Stimulated activated naive CD8-positive, alpha-beta T cell treated with anti-CD3 and anti-CD28 coated beads, Interleukin-15, Interleukin-2, amounts not matched to agents 100 ng/mL and 50 ng/mL, for 24 hours (primary cell): ENCODE data around the gene OR6C70.
"Not testable (repeated sequence)": the region's sequence is repeated elsewhere in the genome, so short reads cannot be mapped to it uniquely, and the experiment has no call there.

Experiments
- H3K27ac Mint-ChIP-seq: one replicate; pipeline ENCODE4 v1.8.0; 2021; ENCODE audit warnings: mild to moderate bottlenecking, mixed read lengths
- H3K27me3 Mint-ChIP-seq: one replicate; pipeline ENCODE4 v1.8.0; 2021; ENCODE audit warnings: mixed read lengths
- H3K36me3 Mint-ChIP-seq: one replicate; pipeline ENCODE4 v1.8.0; 2021; ENCODE audit warnings: low read depth, mixed read lengths
- H3K4me1 Mint-ChIP-seq: one replicate; pipeline ENCODE4 v1.8.0; 2021; ENCODE audit warnings: low read depth, mixed read lengths
- H3K4me3 Mint-ChIP-seq: one replicate; pipeline ENCODE4 v1.8.0; 2021; ENCODE audit warnings: mild to moderate bottlenecking, mixed read lengths
- H3K9me3 Mint-ChIP-seq: one replicate; pipeline ENCODE4 v1.8.0; 2021; ENCODE audit warnings: mixed read lengths

The OR6C70 gene

DNA sequence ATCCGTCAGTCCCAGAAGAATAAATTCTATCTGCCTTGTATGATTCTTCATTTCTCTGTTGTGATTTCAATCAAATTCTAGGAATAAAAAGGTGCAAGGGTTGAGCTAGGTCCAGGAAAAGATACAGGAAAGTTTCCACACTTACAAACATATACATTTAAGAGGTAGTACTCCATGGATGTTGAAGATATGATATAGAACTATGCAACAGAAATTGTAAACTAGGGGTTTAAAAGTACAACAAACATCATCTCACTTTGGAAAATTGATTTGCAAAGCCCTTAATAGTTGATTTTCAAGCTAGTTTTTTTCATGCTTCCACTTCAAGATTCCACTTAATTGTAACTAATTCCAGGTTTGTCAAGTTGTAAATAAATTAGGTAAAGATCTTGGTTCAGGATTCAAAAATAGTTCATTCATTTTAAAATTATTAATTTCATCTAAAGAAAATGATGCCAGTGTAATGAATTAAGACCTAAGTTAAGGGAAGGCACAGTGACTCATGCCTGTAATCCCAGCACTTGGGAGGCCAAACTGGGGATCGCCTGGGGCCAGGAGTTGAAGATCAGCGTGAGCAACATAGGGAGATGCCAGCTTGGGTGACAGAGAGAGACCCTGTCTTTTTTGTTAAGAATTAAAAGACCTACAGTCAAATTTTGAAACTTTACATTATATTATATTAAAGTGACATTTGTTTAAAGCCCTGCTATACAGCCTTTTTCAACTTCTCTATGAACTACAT, at the start of gene OR6C70:
TSS of gene OR6C70 (minus strand) at position 51 of the 742 bp plus-strand sequence. CDS start at position 51, 0 bp downstream.
- no peaks in the 10 kb centered on the region for H3K36me3 Mint-ChIP-seq
- H3K4me1 Mint-ChIP-seq: no peaks in the 10 kb centered on the region
- H3K9me3 Mint-ChIP-seq: no peaks in the 10 kb centered on the region
- no peak within 1 kb of the TSS for H3K27ac Mint-ChIP-seq
- H3K27me3 Mint-ChIP-seq: peaks cover 16% of the 10 kb centered on the region
- no peak within 1 kb of the TSS for H3K4me3 Mint-ChIP-seq

DNA sequence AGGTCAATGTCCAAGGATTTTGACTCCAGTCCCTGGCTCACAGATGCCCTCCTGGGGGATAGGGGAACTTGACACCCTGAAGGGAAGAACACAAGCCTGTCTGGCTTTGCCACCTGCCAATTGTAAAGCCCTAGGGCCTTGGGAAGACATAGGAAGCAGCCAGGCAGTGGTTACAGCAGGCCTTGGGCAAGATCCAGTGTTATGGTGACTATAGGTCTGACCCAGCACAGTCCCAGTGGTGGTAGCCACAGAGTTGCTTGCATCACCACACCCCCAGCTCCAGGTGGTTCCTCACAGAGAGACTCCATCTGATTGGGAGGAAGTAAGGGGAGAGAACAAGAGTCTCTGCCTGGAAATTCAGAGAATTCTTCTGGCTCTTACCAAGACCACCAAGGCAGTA, 46.5 kb upstream of the OR6C70 start:
- Mint-ChIP-seq H3K27me3 (peaks cover 42% of the 10 kb centered on the region), H3K9me3 (peaks cover 7% of the 10 kb centered on the region), H3K4me1 (no peaks in the 10 kb centered on the region), H3K36me3 (no peaks in the 10 kb centered on the region), H3K4me3 (no peak overlapping the region), H3K27ac (no peak overlapping the region)

DNA sequence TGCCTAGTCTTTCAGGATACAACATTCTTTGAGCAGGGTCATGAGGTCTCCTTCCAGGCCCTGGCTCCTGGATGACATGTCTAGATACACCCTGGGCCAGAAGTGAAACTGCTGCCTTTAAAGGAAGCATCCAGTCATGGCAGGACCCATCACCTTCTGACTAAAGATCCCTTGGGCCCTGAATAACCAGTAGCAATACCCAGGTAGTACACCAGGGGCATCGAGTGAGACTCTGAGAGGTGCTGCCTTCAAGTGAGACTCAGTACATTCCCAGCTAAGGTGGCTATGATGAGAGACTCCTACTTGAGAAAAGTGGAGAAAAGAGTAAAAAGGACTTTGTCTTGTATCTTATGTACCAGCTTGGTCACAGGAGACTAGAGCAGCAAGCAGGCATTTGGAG, 45.8 kb upstream of the OR6C70 start:
- H3K4me3 Mint-ChIP-seq: no peak overlapping the region
- no peaks in the 10 kb centered on the region for H3K4me1 Mint-ChIP-seq

DNA sequence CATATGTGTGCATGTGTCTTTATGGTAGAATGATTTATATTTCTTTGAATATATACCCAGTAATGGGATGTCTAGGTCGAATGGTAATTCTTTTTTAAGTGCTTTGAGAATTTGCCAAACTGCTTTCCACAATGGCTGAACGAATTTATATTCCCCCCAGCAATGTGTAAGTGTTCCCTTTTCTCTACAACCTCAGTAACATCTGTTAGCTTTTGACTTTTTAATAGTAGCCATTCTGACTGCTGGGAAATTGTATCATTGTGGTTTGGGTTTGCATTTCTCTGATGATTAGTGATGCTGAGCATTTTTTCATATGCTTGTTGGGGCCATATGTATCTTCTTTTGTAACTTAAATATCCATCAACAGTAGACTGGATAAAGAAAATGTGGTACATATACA, 31.7 kb upstream of the OR6C70 start:
- H3K4me3 Mint-ChIP-seq: no peak overlapping the region
- H3K27ac Mint-ChIP-seq: no peak overlapping the region
- peaks cover 6% of the 10 kb centered on the region for H3K27me3 Mint-ChIP-seq
- no peaks in the 10 kb centered on the region for H3K4me1 Mint-ChIP-seq
- H3K9me3 Mint-ChIP-seq: no peaks in the 10 kb centered on the region
- H3K36me3 Mint-ChIP-seq: no peaks in the 10 kb centered on the region

More for the DNA sequence above, 45.8 kb upstream of the OR6C70 start:
- Mint-ChIP-seq H3K9me3 (peaks cover 7% of the 10 kb centered on the region), H3K27ac (no peak overlapping the region), H3K36me3 (no peaks in the 10 kb centered on the region), H3K27me3 (peaks cover 42% of the 10 kb centered on the region)

DNA sequence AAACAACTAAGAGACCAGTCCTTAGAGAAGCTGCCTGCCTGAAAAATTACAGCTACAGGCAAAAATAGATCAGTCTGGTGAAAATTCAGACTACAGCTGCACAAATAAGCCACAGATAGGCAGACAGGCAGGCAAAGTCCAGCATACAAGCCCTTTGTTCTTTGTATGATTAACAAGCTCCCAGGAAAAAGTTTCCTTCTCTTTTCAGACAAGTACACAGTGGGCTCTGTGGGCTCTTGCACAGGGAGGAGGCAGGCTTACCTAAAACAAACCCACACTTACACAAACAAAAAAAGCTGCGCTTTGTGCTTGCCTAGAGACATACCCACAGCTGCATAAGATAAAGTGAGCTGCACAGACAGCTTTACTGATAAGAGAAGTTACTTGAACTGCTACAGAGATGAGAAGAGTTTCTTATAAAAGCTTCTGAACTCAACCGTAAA, 29.9 kb upstream of the OR6C70 start:
- Mint-ChIP-seq H3K27ac (no peak overlapping the region), H3K36me3 (no peaks in the 10 kb centered on the region), H3K9me3 (no peaks in the 10 kb centered on the region), H3K27me3 (peaks cover 14% of the 10 kb centered on the region), H3K4me1 (no peaks in the 10 kb centered on the region), H3K4me3 (no peak overlapping the region)

DNA sequence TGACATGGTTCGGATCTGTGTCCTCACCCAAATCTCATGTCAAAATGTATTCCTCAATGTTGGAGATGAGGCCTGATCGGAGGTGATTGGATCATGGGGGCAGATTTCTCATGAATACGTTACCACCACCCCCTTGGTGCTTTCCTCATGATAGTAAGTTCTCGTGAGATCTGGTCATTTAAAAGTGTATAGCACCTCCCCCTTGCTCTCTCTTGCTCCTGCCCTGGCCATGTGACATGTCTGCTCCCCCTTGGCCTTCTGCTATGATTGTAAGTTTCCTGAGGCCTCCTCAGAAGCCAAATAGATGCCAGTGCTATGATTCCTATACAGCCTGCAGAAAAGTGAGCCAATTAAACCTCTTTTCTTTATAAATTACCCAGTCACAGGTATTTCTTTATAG, 29.3 kb upstream of the OR6C70 start:
- H3K9me3 Mint-ChIP-seq: no peaks in the 10 kb centered on the region
- no peaks in the 10 kb centered on the region for H3K36me3 Mint-ChIP-seq
- H3K27ac Mint-ChIP-seq: no peak overlapping the region

DNA sequence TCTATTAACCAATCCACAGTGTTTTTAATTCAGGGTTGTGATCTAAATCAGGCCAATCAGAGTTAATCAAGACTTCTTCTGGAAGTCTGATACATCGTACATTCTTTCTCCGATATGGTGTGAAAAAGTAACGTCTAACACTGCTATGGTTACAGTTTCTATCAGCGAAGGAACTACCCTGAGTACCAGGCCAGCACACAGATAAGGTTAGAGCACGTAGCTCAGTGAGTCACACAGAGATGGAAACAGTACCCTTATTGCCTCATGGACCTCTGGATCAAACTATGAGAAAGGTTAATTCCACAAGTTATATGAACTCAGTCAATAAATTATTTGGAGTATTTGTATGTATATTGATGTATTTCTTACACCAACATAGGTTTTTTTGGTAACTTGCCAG, 25.6 kb upstream of the OR6C70 start:
- H3K27ac Mint-ChIP-seq: no peak overlapping the region
- H3K4me3 Mint-ChIP-seq: no peak overlapping the region
- no peaks in the 10 kb centered on the region for H3K4me1 Mint-ChIP-seq
- H3K9me3 Mint-ChIP-seq: no peaks in the 10 kb centered on the region
- H3K27me3 Mint-ChIP-seq: peaks cover 21% of the 10 kb centered on the region
- H3K36me3 Mint-ChIP-seq: no peaks in the 10 kb centered on the region

More for the DNA sequence above, 29.3 kb upstream of the OR6C70 start:
- Mint-ChIP-seq H3K4me1 (no peaks in the 10 kb centered on the region), H3K27me3 (peaks cover 14% of the 10 kb centered on the region), H3K4me3 (no peak overlapping the region)

DNA sequence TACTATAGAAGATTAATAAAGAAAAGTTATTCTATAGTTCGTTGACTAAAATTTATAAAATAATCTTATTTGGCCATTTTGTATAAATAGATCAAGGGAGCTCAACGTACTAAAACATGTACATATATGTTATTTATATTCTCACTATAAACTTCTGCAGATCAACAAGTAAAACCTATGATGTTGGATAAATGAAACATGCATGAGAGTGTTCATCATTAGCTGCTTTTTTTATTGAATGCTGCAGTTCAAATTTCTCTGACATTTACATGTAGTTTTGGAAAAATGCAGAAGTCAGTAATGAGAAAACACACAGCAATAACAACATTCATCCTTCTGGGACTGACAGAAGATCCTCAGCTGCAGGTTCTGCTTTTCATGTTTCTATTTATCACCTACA, 22.1 kb upstream of the OR6C70 start, which contains the start of gene OR6C68:
TSS of gene OR6C68 (plus strand) at position 301 of the 400 bp plus-strand sequence. CDS start at position 301, 0 bp downstream.
- Mint-ChIP-seq H3K4me3 (no peak within 1 kb of the TSS), H3K4me1 (no peaks in the 10 kb centered on the region), H3K36me3 (no peaks in the 10 kb centered on the region), H3K9me3 (no peaks in the 10 kb centered on the region), H3K27ac (no peak within 1 kb of the TSS), H3K27me3 (peaks cover 21% of the 10 kb centered on the region)

DNA sequence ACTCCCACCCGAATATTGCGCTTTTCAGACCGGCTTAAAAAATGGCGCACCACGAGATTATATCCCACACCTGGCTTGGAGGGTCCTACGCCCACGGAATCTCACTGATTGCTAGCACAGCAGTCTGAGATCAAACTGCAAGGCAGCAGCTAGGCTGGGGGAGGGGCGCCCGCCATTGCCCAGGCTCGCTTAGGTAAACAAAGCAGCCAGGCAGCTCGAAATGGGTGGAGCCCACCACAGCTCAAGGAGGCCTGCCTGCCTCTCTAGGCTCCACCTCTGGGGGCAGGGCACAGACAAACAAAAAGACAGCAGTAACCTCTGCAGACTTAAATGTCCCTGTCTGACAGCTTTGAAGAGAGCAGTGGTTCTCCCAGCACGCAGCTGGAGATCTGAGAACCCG, 14.3 kb upstream of the OR6C70 start:
- not testable (repeated sequence) for H3K4me1 Mint-ChIP-seq, H3K27ac Mint-ChIP-seq, H3K36me3 Mint-ChIP-seq, H3K4me3 Mint-ChIP-seq, H3K9me3 Mint-ChIP-seq
- peaks cover 10% of the 10 kb centered on the region for H3K27me3 Mint-ChIP-seq

DNA sequence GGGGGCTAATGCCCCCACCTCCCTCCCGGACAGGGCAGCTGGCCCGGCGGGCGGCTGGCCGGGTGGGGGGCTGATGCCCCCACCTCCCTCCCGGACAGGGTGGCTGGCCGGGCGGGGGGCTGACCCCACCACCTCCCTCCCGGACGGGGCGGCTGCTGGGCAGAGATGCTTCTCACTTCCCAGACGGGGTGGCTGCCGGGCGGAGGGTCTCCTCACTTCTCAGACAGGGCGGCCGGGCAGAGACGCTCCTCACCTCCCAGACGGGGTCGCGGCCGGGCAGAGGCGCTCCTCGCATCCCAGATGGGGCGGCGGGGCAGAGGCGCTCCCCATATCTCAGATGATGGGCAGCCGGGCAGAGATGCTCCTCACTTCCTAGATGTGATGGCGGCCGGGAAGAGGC, 9.2 kb upstream of the OR6C70 start:
- not testable (repeated sequence) for H3K4me3 Mint-ChIP-seq, H3K27ac Mint-ChIP-seq, H3K36me3 Mint-ChIP-seq, H3K9me3 Mint-ChIP-seq, H3K4me1 Mint-ChIP-seq
- peaks cover 15% of the 10 kb centered on the region for H3K27me3 Mint-ChIP-seq

DNA sequence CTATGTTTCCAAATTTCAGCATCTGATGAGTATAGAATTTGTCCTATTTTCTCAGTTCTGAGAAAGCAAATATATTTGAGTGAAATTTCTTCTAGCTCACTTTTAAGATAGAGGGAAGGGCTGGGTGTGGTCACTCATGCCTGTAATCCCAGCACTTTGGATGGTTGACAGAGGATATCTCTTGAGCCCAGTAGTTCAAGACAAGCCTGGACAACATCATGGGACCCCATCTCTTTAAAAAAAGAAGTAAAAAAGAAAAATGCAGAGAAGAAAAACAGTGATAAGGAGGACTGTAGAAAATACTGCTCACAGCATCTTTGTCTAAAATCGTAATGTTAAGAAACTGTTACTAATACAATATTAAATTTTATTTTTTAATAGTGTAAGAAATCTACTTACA, 2.3 kb upstream of the OR6C70 start:
- Mint-ChIP-seq H3K27ac (no peak overlapping the region), H3K9me3 (no peaks in the 10 kb centered on the region), H3K4me1 (no peaks in the 10 kb centered on the region), H3K4me3 (no peak overlapping the region), H3K36me3 (no peaks in the 10 kb centered on the region), H3K27me3 (peaks cover 16% of the 10 kb centered on the region)

DNA sequence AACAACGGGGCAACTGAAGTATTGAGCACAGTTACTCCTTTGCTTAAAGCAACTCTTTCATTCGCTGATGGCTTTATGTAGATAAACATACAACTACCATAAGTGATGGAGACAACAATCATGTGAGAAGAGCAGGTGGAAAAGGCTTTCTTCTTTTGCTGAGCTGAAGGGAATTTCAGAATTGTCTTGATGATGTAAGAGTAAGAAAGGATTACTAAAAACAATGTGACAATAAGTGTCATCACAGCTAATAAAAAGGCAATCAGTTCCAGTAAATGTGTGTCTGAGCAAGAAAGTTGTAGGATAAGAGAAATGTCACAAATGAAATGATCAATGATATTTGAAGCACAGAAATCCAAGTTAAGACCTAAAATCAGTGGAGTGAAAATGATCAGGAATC, 647 bp downstream of the OR6C70 start:
- H3K27me3 Mint-ChIP-seq: peaks cover 16% of the 10 kb centered on the region
- no peaks in the 10 kb centered on the region for H3K36me3 Mint-ChIP-seq
- H3K4me3 Mint-ChIP-seq: no peak overlapping the region
- H3K9me3 Mint-ChIP-seq: no peaks in the 10 kb centered on the region
- H3K4me1 Mint-ChIP-seq: no peaks in the 10 kb centered on the region
- no peak overlapping the region for H3K27ac Mint-ChIP-seq

DNA sequence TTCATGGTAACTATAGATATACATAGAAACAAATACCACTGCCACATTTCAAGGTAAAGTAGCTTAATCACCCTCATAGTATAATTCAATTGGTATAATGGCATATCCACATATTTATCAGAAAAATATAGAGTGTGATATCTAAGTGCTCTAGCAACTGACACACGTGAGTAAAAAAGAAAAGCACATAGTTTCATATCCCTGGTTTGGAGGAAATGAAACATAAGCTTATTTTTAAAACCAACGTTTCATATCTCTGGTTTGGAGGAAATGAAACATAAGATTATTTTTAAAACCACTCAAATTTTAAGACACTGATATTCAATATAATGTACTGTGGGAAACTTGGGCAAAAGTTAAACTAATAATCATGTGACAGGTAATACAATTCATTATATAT, 2.1 kb downstream of the OR6C70 start:
- H3K27me3 Mint-ChIP-seq: peaks cover 17% of the 10 kb centered on the region
- no peaks in the 10 kb centered on the region for H3K9me3 Mint-ChIP-seq
- H3K4me1 Mint-ChIP-seq: no peaks in the 10 kb centered on the region
- H3K27ac Mint-ChIP-seq: no peak overlapping the region
- no peak overlapping the region for H3K4me3 Mint-ChIP-seq
- no peaks in the 10 kb centered on the region for H3K36me3 Mint-ChIP-seq

DNA sequence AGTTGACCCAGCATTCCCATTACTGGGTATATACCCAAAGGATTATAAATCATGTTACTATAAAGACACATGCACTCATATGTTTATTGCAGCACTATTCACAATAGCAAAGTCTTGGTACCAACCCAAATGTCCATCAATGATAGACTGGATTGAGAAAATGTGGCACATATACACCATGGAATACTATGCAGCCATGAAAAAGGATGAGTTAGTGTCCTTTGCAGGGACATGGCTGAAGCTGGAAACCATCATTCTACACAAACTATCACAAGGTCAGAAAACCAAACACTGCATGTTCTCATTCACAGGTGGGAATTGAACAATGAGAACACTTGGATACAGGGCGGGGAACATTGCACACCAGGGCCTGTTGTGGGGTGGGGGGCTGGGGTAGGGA, 5.0 kb downstream of the OR6C70 start:
- not testable (repeated sequence) for H3K4me3 Mint-ChIP-seq, H3K9me3 Mint-ChIP-seq, H3K36me3 Mint-ChIP-seq, H3K4me1 Mint-ChIP-seq, H3K27ac Mint-ChIP-seq
- peaks cover 28% of the 10 kb centered on the region for H3K27me3 Mint-ChIP-seq

DNA sequence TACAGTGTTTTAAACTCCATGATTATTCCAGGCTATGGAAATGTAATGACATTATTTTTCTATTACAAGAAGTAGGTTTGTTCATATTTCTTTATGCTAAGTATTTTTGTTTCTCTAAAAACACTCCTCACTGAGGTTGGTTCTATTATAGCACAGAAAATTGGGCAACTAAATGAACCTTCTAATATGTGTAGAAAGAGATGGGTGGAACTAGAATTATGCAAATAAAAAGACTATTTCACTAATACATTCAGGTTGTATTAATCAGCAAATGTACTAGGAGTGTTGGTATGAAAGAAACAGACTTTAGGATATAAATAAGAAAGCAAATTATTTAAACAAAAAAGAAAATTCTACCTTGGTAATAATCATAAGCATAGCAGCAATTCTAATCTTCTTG, 21.1 kb downstream of the OR6C70 start:
- Mint-ChIP-seq H3K4me1 (no peaks in the 10 kb centered on the region), H3K36me3 (no peaks in the 10 kb centered on the region), H3K27ac (no peak overlapping the region), H3K27me3 (peaks cover 26% of the 10 kb centered on the region), H3K9me3 (no peaks in the 10 kb centered on the region), H3K4me3 (no peak overlapping the region)

DNA sequence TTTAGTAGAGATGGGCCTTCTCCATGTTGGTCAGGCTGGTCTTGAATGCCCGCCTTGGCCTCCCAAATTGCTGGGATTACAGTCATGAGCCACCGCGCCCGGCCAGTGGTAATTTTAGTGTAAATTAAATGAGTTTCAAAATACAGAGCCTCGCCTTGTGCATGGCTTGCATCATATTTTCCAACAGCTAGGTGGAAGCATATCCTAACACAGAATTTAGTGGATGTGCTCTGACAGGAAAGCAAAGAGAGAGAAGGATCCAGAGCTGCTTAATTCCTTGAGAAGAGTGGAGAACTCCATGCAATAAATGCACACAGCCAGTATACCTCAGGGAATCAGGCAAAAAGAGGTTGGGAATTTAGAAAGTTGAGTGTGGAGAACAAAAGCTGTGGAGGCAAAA, 23.6 kb downstream of the OR6C70 start:
- H3K9me3 Mint-ChIP-seq: peaks cover 9% of the 10 kb centered on the region
- H3K36me3 Mint-ChIP-seq: no peaks in the 10 kb centered on the region
- H3K4me1 Mint-ChIP-seq: no peaks in the 10 kb centered on the region
- no peak overlapping the region for H3K4me3 Mint-ChIP-seq
- no peak overlapping the region for H3K27ac Mint-ChIP-seq
- H3K27me3 Mint-ChIP-seq: peaks cover 20% of the 10 kb centered on the region
